Thymus (tissue), 11 donors: ENCODE results near the gene CERS3. TPM values are rescaled to one million over a fixed set of nuclear protein-coding genes. Genes with fewer than 3 reads are reported as not detected.
A peak's percentile ranks its signal among the peaks of the same experiment; 100 is the strongest.

Source experiments
- DNase-seq, 9 donors: peaks; one replicate each; pipeline ENCODE4 v3.0.0-alpha.2; 2013; ENCODE audit warnings: low spot score in 9 of 9, low read depth in 6 of 9, missing footprints in 1 of 9
- H3K27ac ChIP-seq, 2 donors: one replicate each; pipeline ENCODE4 v1.5.1; 2013; ENCODE audit warnings: control low read depth in 1 of 2, low read depth in 1 of 2, low read length in 1 of 2, mild to moderate bottlenecking in 1 of 2, moderate library complexity in 1 of 2
- H3K27me3 ChIP-seq, 2 donors: one replicate each; pipeline ENCODE4 v1.5.1; 2013; ENCODE audit warnings: low read length in 1 of 2; ENCODE audit not compliant: control insufficient read depth in 2 of 2, insufficient read depth in 1 of 2
- H3K36me3 ChIP-seq, 2 donors: one replicate each; pipeline ENCODE4 v1.5.1; 2013; ENCODE audit warnings: low read length in 1 of 2, mild to moderate bottlenecking in 1 of 2, moderate library complexity in 1 of 2; ENCODE audit not compliant: control insufficient read depth in 2 of 2, insufficient read depth in 2 of 2
- H3K4me1 ChIP-seq, 2 donors: one replicate each; pipeline ENCODE4 v1.5.1; 2013; ENCODE audit warnings: low read length in 2 of 2; ENCODE audit not compliant: control insufficient read depth in 2 of 2, insufficient read depth in 2 of 2
- H3K4me3 ChIP-seq, 2 donors: one replicate each; pipeline ENCODE4 v1.5.1; 2013; ENCODE audit warnings: low read length in 2 of 2, control low read depth in 1 of 2, mild to moderate bottlenecking in 1 of 2
- H3K9me3 ChIP-seq, 2 donors: one replicate each; pipeline ENCODE4 v1.5.1; 2013; ENCODE audit warnings: low read length in 1 of 2, mild to moderate bottlenecking in 1 of 2; ENCODE audit not compliant: control insufficient read depth in 2 of 2, insufficient read depth in 1 of 2
- WGBS: extraction: QIAGEN DNeasy Blood & Tissue Kit; methylation state at CpG from one replicate; pipeline ENCODE4 v1.1.7; 2013; 5-methylcytosine and 5-hydroxymethylcytosine counted together
- polyA plus RNA-seq: library from polyadenylated mRNA; stranded (reverse); fragments of 200-250 nt; gene quantifications from one replicate; pipeline ENCODE4 v1.2.3, GENCODE V29; 2013
- total RNA-seq: library from RNA; stranded (reverse); fragments of 120-200 nt; gene quantifications from one replicate; pipeline ENCODE4 v1.2.4, GENCODE V29; 2013
- donor health status: healthy.

The CERS3 gene
- total and polyA plus RNA-seq, 2 donors = 0.38 to 2.2 TPM

DNA sequence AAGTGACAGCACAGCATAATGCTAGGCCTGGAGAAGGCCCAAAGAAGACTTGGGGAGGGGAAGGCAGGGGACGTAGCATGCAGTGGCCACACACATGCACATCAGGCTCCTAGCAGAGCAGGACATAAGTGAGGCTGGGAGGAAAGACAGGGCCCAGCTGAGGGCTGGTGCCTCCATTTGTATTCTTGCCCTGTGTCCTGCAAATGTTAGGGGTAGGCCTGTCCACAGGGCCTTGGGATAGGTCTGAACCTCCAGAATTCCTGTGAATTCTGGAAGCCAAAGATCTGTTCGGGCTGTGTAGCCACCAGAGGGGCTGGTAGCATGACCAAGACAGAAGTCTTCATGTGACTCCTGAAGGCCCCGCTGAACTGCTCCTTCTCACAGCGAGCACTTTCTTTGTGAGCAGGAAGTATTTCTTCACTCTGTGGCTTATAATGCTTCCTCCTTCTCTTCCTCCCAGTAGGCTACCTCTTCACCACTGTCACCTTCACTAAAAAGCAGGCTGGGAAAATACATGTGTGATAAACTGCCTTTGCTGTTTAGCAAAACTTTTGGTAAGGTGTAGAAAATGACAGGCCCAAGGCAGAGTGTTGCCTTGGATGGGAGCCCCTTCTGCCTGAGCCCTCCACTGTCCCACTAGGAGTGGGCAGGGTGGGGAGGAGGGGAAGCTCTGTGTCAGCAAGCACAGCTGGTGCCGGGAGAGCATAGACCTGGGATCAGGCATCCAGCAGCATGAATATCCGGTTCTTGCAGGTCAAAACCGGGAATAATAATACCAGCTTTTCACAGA lies 8.4 kb downstream of the CERS3 start:
- no peak overlapping the region for H3K4me3 ChIP-seq
- H3K9me3 ChIP-seq = no peaks in the 10 kb centered on the region
- peak in 2 of 9 donors; percentile 7 to 29 for DNase-seq
- no peaks in the 10 kb centered on the region for H3K4me1 ChIP-seq
- no peaks in the 10 kb centered on the region for H3K36me3 ChIP-seq
- no peaks in the 10 kb centered on the region for H3K27me3 ChIP-seq
- no peak overlapping the region for H3K27ac ChIP-seq
- WGBS = 26% methylated on average over 7 of the region's 7 CpGs

DNA sequence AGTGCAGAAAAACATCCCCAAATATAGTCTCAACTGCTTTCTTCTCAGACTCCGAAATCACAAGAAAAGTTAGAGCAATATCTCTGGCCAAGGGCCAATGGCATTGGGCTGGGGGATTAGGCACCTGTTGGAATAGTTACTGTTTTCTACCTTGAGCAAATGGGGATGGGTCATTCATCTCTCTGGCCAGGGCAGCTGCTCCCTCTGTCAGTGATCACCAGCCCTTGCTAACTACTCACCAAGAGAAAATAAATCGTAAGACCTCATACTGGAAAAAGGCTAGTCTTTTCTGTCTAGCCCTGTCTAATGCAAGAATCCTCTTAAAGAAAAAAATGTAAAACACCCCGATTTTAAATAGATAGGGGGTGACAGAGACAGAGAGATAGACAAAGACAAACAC lies 10.9 kb downstream of the CERS3 start:
- no peaks in the 10 kb centered on the region for H3K4me1 ChIP-seq
- no peak for DNase-seq

DNA sequence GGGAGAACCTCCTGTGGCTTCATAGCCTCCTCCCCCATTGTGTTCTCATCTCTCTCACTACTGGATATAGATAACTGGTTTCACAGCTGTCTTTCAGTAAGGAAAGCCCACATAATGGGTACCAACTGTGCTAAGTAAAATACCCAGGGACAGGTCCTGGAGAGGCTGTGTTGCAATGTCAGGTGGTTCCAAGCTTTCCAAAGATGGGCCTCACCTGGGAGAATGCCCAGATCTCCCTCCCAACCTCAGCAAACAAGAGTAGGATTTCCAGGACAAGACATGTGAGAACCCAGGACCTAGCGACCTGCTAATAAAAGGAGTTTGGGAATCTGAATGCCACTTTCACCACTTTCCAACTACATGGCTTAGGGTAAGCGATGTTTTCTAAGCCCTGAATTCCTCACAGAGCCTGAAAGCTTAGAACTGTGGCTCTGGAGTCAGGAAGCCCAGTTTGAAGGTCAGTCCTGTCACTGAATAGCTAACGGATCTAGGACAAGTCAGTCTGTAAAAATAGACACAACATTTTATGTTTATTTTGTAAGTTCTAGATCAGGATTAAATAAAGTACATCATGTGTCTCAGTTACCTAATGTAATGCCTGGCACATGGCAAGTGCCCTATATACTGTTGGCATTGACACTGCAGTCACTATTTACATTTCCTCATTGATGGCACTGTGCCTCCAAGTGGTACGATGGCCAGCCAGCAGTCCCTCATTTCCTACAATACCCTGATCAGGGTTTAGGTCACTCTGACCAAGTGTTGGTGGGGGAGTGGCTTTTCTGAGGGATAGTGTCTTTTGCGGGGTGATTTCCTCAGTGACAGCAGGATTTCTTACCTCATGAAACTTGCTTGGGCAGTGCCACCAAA lies 11.9 kb downstream of the CERS3 start:
- DNase-seq = no peak
- Histone ChIP-seq H3K4me1 (no peaks in the 10 kb centered on the region), H3K4me3 (no peak overlapping the region), H3K9me3 (no peaks in the 10 kb centered on the region), H3K27ac (no peak overlapping the region), H3K27me3 (no peaks in the 10 kb centered on the region), H3K36me3 (no peaks in the 10 kb centered on the region)
- WGBS = 83% methylated on average over 5 of the region's 5 CpGs

More for the DNA sequence above, 10.9 kb downstream of the CERS3 start:
- H3K9me3 ChIP-seq = no peaks in the 10 kb centered on the region
- H3K27me3 ChIP-seq = no peaks in the 10 kb centered on the region
- H3K27ac ChIP-seq = no peak overlapping the region
- no peak overlapping the region for H3K4me3 ChIP-seq
- WGBS = 85% methylated on average over 3 of the region's 3 CpGs
- no peaks in the 10 kb centered on the region for H3K36me3 ChIP-seq

DNA sequence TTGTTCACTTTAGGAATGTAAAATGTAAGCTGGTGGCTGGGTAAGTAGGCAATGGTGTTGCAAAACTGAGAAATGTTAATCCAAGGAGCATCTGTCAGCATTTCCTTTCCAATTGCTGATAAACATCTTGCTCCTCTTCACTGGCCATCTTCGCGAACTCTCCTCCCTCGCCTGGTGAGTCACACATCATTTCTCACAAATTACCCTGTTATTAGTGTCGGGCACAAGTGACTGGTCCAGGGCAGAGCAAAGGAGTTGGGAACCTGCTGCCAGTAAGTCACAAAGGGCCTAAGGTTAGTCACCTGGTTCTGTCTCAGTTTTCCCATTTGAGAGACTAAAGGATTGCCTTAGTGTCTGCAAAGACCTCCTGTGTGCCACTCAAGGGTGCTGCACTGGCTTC lies 13.0 kb downstream of the CERS3 start:
- no peak for DNase-seq
- Histone ChIP-seq H3K4me3 (no peak overlapping the region), H3K4me1 (no peaks in the 10 kb centered on the region), H3K36me3 (no peaks in the 10 kb centered on the region), H3K27me3 (no peaks in the 10 kb centered on the region), H3K27ac (no peak overlapping the region), H3K9me3 (no peaks in the 10 kb centered on the region)
- 94% methylated on average over 4 of the region's 4 CpGs for WGBS

DNA sequence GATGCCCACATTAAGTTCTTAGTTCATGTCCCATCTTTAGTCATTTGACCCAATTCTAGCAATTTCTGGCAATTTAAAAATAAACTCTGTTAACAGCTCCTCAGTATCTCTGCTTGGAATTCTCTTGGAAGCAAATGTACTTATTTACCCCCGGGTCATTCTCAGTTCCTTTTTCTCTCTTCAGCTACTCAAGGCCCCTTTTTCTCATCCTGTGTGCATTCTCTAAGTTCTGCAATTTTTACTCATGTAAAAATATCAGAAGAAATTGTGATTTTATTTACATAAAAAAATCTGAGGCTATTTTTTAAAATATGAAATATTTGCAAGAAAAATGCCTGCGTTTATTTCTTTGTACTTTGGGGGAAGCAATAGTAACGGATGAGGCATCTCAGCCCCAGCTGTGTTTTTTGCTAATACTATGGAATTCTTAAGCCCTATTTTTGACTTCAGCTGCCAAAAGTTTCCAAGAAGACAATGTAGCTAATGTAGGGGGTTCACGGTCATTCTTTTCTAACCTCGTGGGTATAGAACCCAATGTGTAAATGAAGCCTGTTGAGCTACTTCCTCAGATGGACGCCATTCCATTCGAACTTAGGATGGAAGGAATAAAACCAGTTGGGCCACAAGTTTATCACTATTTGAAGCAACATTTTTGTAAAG lies 20.0 kb downstream of the CERS3 start:
- 80% methylated on average over 7 of the region's 7 CpGs for WGBS
- DNase-seq = no peak
- H3K9me3 ChIP-seq = no peaks in the 10 kb centered on the region
- H3K36me3 ChIP-seq = no peaks in the 10 kb centered on the region
- no peak overlapping the region for H3K27ac ChIP-seq
- no peak overlapping the region for H3K4me3 ChIP-seq
- no peaks in the 10 kb centered on the region for H3K4me1 ChIP-seq
- H3K27me3 ChIP-seq = no peaks in the 10 kb centered on the region

DNA sequence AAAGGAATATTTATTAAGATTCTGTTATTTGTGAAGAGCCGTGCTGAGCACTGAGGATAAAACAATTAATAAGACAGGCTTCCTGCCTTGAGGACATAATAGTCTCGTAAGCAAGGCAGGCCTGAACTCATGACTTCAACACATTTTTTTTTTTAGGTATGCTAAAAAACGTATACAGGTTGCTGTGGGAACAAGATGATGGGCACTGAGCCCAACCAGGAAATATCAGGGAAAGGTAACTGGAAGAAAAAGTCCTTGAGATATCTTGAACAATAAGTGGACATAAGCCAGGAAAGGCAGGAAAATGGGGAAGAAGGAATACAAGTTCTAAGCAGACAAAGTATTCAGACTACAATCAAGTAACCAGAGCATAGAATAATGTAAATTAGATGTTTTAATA lies 26.1 kb downstream of the CERS3 start:
- Histone ChIP-seq H3K36me3 (no peaks in the 10 kb centered on the region), H3K4me3 (no peak overlapping the region), H3K27me3 (no peaks in the 10 kb centered on the region), H3K4me1 (no peaks in the 10 kb centered on the region), H3K27ac (no peak overlapping the region), H3K9me3 (no peaks in the 10 kb centered on the region)
- no peak for DNase-seq
- 81% methylated on average over 3 of the region's 3 CpGs for WGBS

DNA sequence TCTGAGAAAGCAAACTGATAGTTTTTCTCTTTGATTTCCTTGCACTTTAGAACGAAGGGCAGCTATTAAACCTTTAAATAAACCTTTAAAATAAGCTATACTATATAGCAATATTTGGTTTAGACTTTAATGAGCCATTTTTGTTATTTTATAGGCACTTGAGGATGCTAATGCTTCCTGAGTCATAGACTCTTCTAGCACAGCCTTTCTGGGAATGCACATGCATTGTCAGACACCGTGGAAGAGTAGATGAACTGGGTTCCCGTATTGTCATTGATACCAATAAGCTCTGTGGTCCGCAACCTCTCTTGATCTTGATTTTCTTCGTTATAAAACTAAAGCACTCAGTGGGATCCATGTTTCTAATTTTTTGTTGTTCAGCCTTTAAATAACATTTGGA lies 27.6 kb downstream of the CERS3 start:
- Histone ChIP-seq H3K4me3 (no peak overlapping the region), H3K36me3 (no peaks in the 10 kb centered on the region), H3K9me3 (no peaks in the 10 kb centered on the region), H3K27me3 (no peaks in the 10 kb centered on the region), H3K4me1 (no peaks in the 10 kb centered on the region), H3K27ac (no peak overlapping the region)
- no peak for DNase-seq
- 87% methylated on average over 5 of the region's 5 CpGs for WGBS

DNA sequence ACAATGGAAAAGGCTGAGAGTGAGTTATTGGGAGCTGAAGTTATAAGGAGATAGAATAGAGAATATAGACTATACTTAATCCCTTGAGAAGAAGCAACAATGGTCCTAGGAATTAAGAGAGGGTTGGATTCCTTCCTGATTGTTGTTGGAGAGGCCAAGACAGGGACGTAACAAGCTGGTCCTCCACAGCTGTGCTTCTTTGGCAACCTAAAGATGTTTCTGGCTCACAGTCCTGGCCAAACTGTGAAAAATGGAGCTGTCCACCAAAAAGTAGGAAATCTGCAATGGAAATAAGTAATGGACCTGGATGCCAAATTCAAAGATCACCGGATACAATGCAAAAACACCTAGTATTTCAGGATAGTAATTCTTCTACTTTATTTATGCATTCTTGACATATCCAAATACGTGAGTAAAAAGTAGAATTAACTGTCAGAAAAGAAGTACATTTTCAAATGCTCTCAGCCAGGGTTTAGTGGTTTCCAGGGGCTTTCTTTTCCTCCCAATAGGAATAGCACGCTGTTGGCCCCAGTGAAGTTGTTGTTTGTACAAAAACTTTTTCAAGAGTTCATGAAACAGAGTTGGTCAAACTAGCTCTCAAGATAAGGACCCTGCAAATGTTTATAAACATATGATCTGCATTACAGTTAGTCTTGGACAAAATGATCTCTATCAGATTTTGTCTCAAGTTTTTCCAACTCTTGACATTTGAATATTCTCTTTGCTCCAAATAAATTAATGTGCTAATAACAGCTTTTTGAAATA lies 28.3 kb downstream of the CERS3 start:
- DNase-seq = no peak
- Histone ChIP-seq H3K27ac (no peak overlapping the region), H3K4me3 (no peak overlapping the region), H3K36me3 (no peaks in the 10 kb centered on the region), H3K4me1 (no peaks in the 10 kb centered on the region), H3K27me3 (no peaks in the 10 kb centered on the region), H3K9me3 (no peaks in the 10 kb centered on the region)
- 86% methylated on average over 4 of the region's 4 CpGs for WGBS
